ENCODE data around the gene MGAT4B.

The MGAT4B gene

DNA sequence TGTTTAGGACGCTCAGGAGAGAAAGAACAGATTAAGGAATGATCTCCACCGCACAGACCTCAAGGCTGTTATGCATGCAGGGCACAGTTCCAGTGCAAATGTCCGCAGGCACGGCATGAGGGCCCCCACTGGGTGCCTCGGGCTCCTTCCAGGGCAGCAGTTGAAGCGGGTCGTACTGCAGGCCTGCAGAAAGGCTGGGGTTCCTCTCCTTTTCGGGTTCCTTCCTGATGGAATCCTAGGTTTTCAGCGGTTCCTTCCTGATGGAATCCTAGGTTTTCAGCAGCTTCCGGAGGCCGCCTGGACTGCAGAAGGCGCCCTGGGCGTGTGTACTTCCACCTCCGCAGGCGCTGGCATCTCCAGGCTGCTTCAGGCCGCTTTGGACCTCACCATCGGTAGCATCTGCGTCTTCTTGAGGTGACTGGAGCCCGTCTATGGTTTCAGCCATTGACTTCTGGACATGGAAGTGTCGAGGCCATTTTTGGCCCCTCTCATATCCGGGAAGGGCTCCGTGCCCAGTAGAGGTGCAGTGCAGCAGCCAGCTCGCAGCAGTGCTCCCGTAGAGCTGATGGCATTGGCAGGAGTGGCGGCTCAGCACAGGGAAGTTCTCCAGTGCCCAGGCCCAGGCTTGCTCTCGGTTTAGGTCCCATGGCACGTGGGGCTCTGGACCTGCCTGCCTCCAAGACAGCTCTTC is 5.6 kb upstream of the MGAT4B start:
- DNase-seq (ENCODE audit: low read depth, low spot score): no peak

- DNase-seq (ENCODE audit: low read depth, low spot score): no peak
These were observed 977 bp downstream of the MGAT4B start for GRCh38 chr5:179805529-179806249.

- DNase-seq (ENCODE audit: low read depth, low spot score): no peak
These were observed 1.6 kb downstream of the MGAT4B start for GRCh38 chr5:179805070-179805528.

- no peak for DNase-seq (ENCODE audit: low read depth, low spot score)
These were observed 2.1 kb downstream of the MGAT4B start for GRCh38 chr5:179804555-179804947.

DNA sequence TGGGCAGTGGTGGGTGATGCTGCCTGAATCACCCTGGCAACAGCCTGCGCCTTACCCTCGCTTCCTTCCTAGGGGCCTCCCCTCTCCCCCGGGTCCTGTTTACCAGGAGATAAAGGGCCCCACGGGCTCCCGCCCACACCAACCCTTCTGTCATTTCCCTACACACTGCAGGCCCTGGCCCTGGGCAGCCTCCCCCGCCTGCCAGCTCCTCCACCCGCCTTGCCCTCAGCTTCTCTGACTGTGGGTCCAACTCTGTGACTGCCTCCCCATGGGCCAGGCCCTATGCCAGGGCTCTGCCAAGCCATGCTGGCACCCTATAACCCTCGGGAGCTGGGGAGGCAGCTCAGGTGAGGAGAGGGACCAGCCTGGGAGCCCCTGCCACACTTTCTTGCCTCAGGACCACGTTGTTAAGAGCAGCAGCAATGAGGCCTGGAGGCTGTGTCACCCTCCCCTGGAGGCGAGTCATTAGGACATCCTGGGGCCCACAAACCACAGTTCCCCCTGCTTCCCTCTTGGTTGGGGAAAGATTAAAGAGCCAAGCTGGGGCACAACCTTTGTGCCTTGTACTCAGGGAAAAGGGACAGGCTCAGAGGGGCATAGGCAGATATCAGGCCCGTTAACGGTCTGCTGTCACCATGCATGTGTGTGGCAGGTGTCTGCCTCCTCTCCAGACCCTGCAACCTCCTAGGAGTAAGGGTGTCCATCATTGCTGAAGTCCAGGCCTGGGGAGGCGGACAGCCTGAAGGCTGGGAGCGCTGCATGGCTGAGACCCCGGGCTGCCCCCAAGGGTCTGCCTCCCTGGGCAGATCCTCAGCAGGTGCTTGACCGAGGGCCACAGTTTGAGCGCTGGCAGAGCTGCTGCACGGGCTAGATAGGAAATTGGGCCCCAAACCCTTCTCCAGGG is 2.8 kb downstream of the MGAT4B start:
- DNase-seq (ENCODE audit: low read depth, low spot score): no peak

DNA sequence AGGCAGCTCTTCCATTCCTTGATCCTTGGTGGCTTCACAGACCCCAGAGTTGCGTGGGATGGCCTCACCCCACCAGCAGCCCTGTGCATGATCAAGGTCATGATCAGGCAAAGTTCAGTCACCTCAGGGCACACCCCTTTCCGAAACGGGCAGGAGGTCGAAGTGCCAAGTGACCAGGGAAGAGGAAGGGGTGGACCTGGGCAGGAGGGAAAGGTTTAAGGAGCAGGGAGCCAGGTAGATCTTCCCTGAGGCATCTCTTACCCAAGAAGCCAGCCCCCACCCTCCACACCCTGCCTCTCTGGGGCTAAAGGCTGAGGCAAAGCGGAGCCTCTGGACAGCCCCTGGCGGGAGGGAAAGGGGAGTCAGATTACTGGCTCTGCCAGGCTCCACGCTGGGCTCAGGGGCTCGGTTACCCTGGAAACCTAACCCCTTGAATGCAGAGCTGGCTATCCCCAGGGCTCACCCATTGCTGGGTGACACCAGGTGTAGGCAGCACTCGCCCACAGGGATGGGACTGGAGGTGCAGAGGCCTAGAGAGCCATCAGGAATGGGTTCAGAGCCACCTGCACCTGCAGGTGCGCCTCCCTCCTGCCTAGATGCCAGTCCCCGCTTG is 3.6 kb downstream of the MGAT4B start:
- DNase-seq (ENCODE audit: low read depth, low spot score): no peak

DNA sequence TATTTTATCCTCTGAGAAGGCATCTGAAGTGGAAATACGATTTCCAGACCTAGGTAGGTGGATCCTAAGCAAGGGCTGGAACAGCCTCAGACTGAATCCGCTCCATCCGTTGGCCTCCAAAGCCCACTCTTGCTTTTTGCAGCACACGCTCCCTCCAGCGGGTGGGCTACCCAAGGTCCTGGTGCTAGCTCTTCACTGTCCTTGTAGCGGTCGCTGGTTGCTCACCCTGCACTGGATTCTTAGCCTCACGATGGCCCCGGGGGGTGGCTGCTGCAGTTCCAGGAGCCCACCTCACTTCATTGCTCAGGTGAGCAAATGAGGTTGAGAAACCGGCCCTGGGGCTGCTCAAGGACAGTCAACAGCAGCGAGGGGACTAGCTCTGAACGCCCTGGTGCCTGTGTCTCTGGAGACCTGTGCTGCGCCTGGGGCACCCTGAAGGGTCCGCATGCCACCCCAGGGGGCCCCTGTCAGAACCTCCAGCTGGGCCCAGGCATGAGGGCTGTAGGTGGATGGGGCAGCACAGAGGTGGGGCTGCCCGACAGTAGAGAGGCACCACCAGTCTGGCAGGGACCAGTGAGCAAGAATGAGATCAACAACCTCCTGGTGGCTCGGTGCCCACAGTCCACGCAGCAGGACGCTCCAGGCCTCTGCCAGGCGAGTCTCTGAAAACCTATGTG is 4.3 kb downstream of the MGAT4B start:
- no peak for DNase-seq (ENCODE audit: low read depth, low spot score)

GRCh38 chr5:179801304-179802206 is 5.1 kb downstream of the MGAT4B start:
- peak; percentile 67 for DNase-seq (ENCODE audit: low read depth, low spot score)

DNA sequence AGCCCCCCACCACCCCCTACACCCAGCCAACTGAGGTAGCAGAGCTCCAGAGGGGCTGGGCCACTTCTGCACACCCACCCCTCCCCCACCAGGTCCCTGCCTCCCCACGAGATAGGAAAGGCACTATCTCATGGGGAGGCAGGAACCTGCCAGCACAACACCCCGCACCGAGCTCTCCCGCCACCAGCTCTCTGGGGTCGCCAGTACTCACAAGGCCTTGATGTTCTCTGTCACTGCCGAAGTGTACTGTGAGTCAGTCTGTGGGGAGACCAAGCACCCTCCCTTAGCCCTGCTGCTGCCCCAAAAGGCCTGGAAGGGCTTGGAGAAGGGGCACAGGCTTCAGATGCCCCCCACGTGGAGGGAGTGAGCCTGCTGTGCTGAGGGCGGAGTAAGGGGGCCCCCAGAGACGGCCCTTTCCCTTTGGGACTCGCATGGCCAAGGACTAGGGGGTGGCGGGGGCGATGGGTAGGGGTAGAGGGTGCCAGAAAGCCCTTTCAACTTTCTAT is 5.9 kb downstream of the MGAT4B start:
- no peak for DNase-seq (ENCODE audit: low read depth, low spot score)

DNA sequence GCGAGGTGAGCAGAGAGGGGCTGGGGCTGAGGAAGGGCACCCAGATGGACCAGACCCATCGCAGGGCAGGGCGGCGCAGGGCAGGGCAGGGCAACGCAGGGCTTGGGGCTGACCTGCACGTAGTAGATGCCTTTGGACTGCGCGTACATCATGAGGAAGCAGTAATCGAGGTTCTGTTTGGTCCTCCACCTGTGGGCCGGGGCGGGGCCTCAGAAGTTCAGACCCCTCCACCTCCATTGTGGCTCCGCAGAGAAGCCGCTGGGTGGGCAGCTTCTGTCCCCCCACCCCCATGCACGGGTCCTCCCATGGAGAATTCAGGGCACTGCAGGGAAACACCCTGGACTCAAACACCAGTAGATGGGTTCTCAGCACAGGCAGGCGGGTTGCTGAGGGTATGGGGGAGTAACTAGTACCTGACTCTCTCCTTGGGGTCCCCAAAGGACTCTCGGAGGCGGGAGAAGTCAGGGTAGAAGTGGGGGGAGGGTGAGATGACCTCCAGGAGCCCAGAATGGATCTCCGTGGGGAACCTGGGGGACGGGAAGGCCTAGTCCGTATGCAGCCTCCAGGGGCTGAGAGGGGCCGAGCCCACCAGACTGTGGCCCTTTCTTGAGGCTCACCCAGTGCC is 6.5 kb downstream of the MGAT4B start:
- no peak for DNase-seq (ENCODE audit: low read depth, low spot score)

DNA sequence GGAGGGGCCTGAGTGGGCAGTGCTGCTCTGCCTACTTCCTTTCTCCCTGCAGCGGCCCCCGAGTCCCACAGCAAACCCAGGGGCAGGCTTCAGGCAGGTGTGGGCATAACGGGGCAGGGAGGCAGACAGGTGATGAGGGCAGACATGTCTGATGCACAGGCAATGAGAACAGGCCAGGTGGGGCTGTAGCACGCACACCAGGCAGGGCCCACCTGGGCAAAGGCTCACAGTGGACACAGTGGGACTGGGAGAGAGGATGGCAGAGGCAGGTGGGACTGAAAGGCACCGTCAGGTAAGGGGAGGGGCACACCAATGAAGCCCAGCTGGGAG is 7.1 kb downstream of the MGAT4B start:
- DNase-seq (ENCODE audit: low read depth, low spot score): no peak

DNA sequence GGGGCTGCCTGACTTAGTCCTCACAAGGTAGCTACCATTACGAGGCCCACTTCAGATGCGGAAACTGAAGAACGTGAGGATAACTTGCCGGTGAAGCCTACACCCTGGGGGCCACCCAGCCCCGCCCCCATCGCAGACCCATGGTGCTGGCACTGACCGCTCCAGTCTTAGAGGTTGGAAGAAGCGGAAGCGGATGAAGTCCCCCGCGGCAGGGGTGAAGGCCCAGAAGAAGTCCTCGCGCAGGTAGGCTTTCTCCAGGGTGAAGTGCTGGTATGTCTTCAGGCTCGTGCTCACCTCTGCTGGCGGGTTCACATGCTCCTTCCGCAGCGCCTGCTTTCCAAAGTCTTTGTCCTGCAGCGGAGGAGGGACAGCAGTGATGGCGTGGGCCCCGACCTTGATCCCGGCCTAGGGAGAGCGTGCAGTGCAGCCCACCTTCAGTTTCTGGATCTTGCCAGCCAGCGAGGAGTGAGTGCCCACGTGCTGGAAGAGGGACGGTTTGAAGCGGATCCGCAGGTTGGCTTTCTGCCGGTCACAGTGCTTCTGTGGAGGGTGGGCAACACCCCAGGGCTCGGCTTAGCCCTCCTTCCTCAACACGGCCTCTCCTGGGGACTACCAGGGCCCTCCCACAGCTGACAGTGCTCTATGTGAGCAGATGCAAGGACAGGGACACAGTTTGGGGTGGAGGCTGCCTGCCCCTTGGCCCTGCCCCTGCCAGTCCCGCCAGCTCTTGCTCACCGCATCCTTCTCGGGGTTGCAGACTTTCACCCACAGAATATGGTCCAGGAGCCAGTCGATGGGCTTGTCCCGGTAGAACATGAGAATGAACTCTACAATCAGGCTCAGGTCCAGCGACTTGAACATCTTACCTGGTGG is 7.7 kb downstream of the MGAT4B start:
- DNase-seq (ENCODE audit: low read depth, low spot score): no peak

DNA sequence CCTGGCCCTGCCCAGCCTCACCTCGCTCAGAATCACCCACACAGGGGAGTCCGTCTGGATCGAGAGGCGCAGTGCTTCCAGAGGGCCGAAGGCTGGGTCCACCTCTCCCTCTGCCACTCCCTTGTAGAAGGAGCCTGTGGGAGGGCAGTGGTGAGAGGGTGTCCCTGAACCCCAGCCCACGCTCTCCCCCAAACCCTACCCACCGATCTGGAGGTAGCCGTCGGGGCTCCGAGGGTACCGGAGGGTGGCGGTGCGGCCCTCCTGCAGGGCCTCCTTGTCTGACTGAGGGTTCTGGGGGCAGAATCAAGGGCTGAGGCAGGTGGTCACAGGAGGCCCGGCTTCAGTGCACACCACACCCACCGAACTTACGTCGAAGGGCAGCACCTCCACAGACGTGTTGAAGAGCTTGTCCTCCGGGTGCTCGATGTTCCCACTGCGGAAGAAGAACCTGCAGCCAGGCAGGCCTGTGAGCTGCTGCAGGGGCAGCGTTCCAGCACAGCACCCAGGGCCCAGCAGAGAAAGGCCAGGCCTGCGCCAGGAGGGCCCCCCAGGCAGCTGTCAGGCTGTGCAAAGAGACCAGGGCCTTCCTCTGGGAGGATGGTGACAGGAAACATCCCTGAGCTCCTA is 8.4 kb downstream of the MGAT4B start:
- no peak for DNase-seq (ENCODE audit: low read depth, low spot score)

DNA sequence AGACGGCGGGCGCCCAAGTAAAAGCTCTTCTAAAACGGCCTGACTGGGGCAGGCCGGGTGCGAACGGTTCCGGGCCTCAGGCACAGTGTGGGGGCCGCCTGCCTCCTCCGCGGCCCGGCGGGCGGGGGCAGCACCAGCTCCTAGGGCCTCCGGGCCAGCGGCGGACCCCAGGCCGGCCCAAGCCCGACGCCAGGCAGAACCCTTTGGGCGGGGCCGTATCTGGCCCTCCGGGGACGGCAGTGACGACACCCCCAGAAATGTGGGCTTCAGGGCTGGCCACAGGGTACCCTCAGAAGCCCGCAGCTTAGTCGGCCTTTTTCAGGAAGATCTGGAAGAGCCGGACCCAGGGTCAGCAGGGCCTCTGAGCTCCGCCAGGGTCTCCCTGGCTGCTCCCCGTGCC is 8.9 kb downstream of the MGAT4B start:
- DNase-seq (ENCODE audit: low read depth, low spot score): no peak

DNA sequence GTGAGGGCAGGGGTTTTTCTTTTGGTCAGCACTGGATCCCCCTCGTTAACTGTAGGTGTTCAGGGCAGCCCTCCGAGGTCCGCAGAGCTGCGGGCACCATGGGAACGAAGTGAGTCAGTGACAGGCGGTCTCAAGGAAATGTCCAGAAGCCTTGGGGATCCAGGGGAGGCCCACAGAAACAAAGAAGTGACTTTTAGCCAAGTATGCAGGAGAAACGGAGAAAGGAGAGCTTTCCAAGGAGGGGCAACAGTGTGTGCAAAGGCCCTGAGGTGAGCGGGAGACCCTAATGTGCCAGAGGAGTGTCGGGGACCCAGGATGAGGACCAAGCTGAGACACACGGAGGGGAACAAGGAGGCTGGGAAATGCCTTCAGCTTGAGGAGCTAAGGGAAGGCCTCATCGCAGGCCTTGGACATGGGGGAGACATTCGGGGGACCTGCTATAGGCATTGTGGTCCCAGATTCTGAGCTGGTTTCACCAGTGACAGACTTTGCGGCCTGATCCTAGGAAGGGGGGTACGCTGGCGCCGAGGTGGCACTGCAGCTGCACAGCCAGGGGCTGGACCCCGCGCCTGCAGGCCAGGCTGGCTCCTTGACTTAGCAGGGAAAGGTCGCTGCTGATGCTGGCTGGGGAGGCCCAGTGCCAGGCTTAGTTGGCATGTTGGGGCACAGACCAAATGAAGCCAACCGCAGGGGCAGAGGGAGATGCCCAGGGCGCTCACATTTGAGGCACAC is 9.6 kb downstream of the MGAT4B start:
- DNase-seq (ENCODE audit: low read depth, low spot score): no peak

DNA sequence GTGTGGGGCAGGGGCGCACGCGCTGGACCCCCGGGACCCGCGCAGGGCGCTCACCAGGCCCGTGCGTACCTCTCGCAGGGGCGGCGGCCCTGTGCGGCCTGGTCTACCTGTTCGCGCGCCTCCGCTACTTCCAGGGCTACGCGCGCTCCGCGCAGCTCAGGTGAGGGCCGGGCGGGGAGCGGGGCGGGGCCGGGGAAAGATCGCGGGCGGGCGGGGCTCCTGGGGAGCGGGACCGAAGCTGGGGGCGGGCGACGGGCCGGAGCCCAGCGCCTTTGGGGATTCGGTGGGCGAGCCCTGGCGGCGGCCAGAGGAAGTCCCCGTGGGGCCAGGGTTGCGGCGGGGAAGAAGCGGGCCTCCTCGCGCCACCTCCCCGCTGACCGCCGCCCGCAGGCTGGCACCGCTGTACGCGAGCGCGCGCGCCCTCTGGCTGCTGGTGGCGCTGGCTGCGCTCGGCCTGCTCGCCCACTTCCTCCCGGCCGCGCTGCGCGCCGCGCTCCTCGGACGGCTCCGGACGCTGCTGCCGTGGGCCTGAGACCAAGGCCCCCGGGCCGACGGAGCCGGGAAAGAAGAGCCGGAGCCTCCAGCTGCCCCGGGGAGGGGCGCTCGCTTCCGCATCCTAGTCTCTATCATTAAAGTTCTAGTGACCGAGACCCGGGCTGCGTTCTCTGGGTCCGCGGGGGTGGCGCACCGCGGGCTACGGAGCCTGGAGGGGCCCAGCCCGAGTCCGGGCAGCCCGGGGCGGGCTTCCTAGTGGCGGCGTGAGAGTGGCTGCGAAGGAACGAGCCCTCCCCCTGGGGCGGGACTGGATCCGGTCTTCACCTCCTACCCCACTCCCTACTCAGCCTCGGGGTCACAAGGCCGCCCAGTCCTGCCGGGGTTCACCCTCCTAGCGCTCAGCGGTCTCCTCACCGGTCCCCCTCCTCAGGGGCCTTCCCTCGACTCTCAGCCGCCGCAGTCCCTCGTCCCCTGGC is 10.5 kb downstream of the MGAT4B start:
- no peak for DNase-seq (ENCODE audit: low read depth, low spot score)
